ENCODE results near the gene CDC23. TPM values are rescaled to one million over a fixed set of nuclear protein-coding genes. Genes with fewer than 3 reads are reported as not detected.

Gene CDC23
- total RNA-seq, 1 donor from 2014 or later, result 34.2 TPM

- H3K4me1 Mint-ChIP-seq (ENCODE audit: low read depth, unreplicated experiment), result peaks cover 1% of the 10 kb centered on the region
Observed at GRCh38 chr5:138246822-138247221, 33.7 kb upstream of the CDC23 start.

GRCh38 chr5:138246334-138246733 is 33.2 kb upstream of the CDC23 start:
- H2AFZ ChIP-seq (ENCODE audit: low read depth, low read length), result no peak overlapping the region
- no peaks in the 10 kb centered on the region for H3K79me2 ChIP-seq (ENCODE audit: insufficient read depth, low read length)
- H3K27me3 ChIP-seq (ENCODE audit: insufficient read depth, low read length), result peaks cover 23% of the 10 kb centered on the region
- H3K27ac ChIP-seq (ENCODE audit: low read depth, low read length), result no peak overlapping the region
- peaks cover 5% of the 10 kb centered on the region for H3K4me1 ChIP-seq (ENCODE audit: insufficient read depth, low read length)
- H4K20me1 ChIP-seq (ENCODE audit: insufficient read depth, low read length), result no peaks in the 10 kb centered on the region
- no peaks in the 10 kb centered on the region for H3K36me3 ChIP-seq (ENCODE audit: insufficient read depth, low read length)
- Mint-ChIP-seq H3K4me3 (ENCODE audit: unreplicated experiment) (no peak overlapping the region), H3K4me1 (ENCODE audit: low read depth, unreplicated experiment) (peaks cover 1% of the 10 kb centered on the region), H3K27me3 (ENCODE audit: low read depth, unreplicated experiment) (peaks cover 5% of the 10 kb centered on the region), H3K36me3 (ENCODE audit: low read depth, unreplicated experiment) (no peaks in the 10 kb centered on the region), H3K27ac (ENCODE audit: unreplicated experiment) (no peak overlapping the region), H3K9me3 (ENCODE audit: unreplicated experiment) (no peaks in the 10 kb centered on the region)
- TF ChIP-seq CTCF (IDR thresholded peaks at IDR 0.05; ENCODE audit: insufficient read depth, low read depth, low read length), result no peak
- no peak for TF ChIP-seq EZH2 (IDR thresholded peaks at IDR 0.05; ENCODE audit: insufficient read depth, low read length)
- DNase-seq (ENCODE audit: low read depth) (no peak), FAIRE-seq (no peak)
- H3K4me2 ChIP-seq (ENCODE audit: low read length), result no peak overlapping the region
- H3K9me3 ChIP-seq (ENCODE audit: insufficient read depth, low read depth, low read length), result no peaks in the 10 kb centered on the region
- H3K4me3 ChIP-seq (ENCODE audit: insufficient read depth, low read depth, low read length), result no peak overlapping the region
- H3K9ac ChIP-seq (ENCODE audit: low read length), result no peak overlapping the region

More at GRCh38 chr5:138246822-138247221, 33.7 kb upstream of the CDC23 start:
- DNase-seq (ENCODE audit: low read depth) (no peak), FAIRE-seq (no peak)
- Histone ChIP-seq H2AFZ (ENCODE audit: low read depth, low read length) (no peak overlapping the region), H3K4me1 (ENCODE audit: insufficient read depth, low read length) (peaks cover under 1% of the 10 kb centered on the region), H3K79me2 (ENCODE audit: insufficient read depth, low read length) (no peaks in the 10 kb centered on the region), H3K4me3 (ENCODE audit: insufficient read depth, low read depth, low read length) (no peak overlapping the region), H3K9me3 (ENCODE audit: insufficient read depth, low read depth, low read length) (no peaks in the 10 kb centered on the region), H3K9ac (ENCODE audit: low read length) (no peak overlapping the region), H3K36me3 (ENCODE audit: insufficient read depth, low read length) (no peaks in the 10 kb centered on the region), H4K20me1 (ENCODE audit: insufficient read depth, low read length) (no peaks in the 10 kb centered on the region), H3K27ac (ENCODE audit: low read depth, low read length) (no peak overlapping the region), H3K4me2 (ENCODE audit: low read length) (no peak overlapping the region), H3K27me3 (ENCODE audit: insufficient read depth, low read length) (peaks cover 20% of the 10 kb centered on the region)
- no peak for TF ChIP-seq EZH2 (IDR thresholded peaks at IDR 0.05; ENCODE audit: insufficient read depth, low read length)
- no peak overlapping the region for H3K4me3 Mint-ChIP-seq (ENCODE audit: unreplicated experiment)
- peaks cover 4% of the 10 kb centered on the region for H3K27me3 Mint-ChIP-seq (ENCODE audit: low read depth, unreplicated experiment)
- H3K27ac Mint-ChIP-seq (ENCODE audit: unreplicated experiment), result no peak overlapping the region
- no peaks in the 10 kb centered on the region for H3K36me3 Mint-ChIP-seq (ENCODE audit: low read depth, unreplicated experiment)
- no peaks in the 10 kb centered on the region for H3K9me3 Mint-ChIP-seq (ENCODE audit: unreplicated experiment)

- peaks cover 29% of the 10 kb centered on the region for H3K27me3 ChIP-seq (ENCODE audit: insufficient read depth, low read length)
- DNase-seq (ENCODE audit: low read depth) (no peak), FAIRE-seq (no peak)
- H3K4me2 ChIP-seq (ENCODE audit: low read length), result no peak overlapping the region
- no peaks in the 10 kb centered on the region for H3K36me3 ChIP-seq (ENCODE audit: insufficient read depth, low read length)
- H4K20me1 ChIP-seq (ENCODE audit: insufficient read depth, low read length), result no peaks in the 10 kb centered on the region
- H3K9ac ChIP-seq (ENCODE audit: low read length), result no peak overlapping the region
- no peak overlapping the region for H3K4me3 Mint-ChIP-seq (ENCODE audit: unreplicated experiment)
- TF ChIP-seq EZH2 (IDR thresholded peaks at IDR 0.05; ENCODE audit: insufficient read depth, low read length), result no peak
- no peak for TF ChIP-seq CTCF (IDR thresholded peaks at IDR 0.05; ENCODE audit: insufficient read depth, low read depth, low read length)
- H3K27ac Mint-ChIP-seq (ENCODE audit: unreplicated experiment), result no peak overlapping the region
- H2AFZ ChIP-seq (ENCODE audit: low read depth, low read length), result no peak overlapping the region
- no peak overlapping the region for H3K4me3 ChIP-seq (ENCODE audit: insufficient read depth, low read depth, low read length)
- no peak overlapping the region for H3K27ac ChIP-seq (ENCODE audit: low read depth, low read length)
- H3K9me3 Mint-ChIP-seq (ENCODE audit: unreplicated experiment), result no peaks in the 10 kb centered on the region
- H3K79me2 ChIP-seq (ENCODE audit: insufficient read depth, low read length), result no peaks in the 10 kb centered on the region
- H3K27me3 Mint-ChIP-seq (ENCODE audit: low read depth, unreplicated experiment), result peaks cover 8% of the 10 kb centered on the region
- H3K36me3 Mint-ChIP-seq (ENCODE audit: low read depth, unreplicated experiment), result no peaks in the 10 kb centered on the region
- H3K4me1 ChIP-seq (ENCODE audit: insufficient read depth, low read length), result peaks cover 5% of the 10 kb centered on the region
- peaks cover 2% of the 10 kb centered on the region for H3K4me1 Mint-ChIP-seq (ENCODE audit: low read depth, unreplicated experiment)
- no peaks in the 10 kb centered on the region for H3K9me3 ChIP-seq (ENCODE audit: insufficient read depth, low read depth, low read length)
Observed at GRCh38 chr5:138245717-138246116, 32.6 kb upstream of the CDC23 start.

All from astrocyte (in vitro differentiated cells and primary cell).